Uterus (tissue), 2 donors: ENCODE results near the gene EID2B.

Experiments used
- POLR2A ChIP-seq, 2 donors: fragments of 450-650 bp; IDR thresholded peaks; one replicate each; pipeline ENCODE4 v1.6.1; 2016; ENCODE audit warnings: antibody characterized with exemption in 2 of 2, mild to moderate bottlenecking in 1 of 2, moderate library complexity in 1 of 2
- TF ChIP-seq, protein P1 (sequence below), 4 experiments: fragments of 200-600 bp in 2 of 4; fragments of 450-650 bp in 2 of 4; sonication (generic) in 2 of 4; IDR thresholded peaks; one replicate each; pipeline ENCODE4 v1.5.1; 2016 to 2019; ENCODE audit warnings: antibody characterized with exemption in 4 of 4, mild to moderate bottlenecking in 2 of 4, moderate library complexity in 1 of 4

DNA sequence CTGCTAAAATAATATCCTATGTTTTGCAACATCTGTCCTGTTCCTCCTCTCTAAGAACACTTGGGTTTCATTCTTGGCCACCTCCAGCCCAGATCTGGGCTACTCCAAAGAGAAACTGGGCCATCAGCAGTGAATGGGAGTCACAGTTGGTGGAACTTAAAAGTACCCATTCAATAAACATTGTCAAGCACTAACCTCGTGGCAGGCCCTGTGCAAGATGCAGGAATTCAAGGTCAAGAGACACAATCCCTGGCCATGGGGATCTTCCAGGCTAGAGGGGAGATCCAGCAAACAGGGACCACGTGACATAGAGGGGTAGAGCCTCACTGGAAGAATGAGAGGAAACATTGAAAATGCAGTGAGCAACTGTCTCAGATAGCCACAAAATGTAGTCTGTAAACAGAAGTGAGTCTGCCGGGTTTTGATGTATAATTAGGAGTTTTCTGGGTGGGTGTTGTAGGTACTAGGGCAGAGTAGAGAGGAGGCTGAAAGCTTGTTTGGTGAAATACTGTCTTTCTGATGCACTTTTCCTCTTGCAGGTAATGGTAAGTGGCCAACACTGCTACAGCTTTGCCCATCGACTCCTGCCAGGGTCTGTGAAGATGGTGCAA is 22.2 kb upstream of the EID2B start:
- TF ChIP-seq, protein P1, sequence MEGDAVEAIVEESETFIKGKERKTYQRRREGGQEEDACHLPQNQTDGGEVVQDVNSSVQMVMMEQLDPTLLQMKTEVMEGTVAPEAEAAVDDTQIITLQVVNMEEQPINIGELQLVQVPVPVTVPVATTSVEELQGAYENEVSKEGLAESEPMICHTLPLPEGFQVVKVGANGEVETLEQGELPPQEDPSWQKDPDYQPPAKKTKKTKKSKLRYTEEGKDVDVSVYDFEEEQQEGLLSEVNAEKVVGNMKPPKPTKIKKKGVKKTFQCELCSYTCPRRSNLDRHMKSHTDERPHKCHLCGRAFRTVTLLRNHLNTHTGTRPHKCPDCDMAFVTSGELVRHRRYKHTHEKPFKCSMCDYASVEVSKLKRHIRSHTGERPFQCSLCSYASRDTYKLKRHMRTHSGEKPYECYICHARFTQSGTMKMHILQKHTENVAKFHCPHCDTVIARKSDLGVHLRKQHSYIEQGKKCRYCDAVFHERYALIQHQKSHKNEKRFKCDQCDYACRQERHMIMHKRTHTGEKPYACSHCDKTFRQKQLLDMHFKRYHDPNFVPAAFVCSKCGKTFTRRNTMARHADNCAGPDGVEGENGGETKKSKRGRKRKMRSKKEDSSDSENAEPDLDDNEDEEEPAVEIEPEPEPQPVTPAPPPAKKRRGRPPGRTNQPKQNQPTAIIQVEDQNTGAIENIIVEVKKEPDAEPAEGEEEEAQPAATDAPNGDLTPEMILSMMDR (IDR thresholded peaks at IDR 0.05) = no peak
- TF ChIP-seq POLR2A (IDR thresholded peaks at IDR 0.05) = no peak
